Nephron (organoid): ENCODE data around the gene ACP6.
A peak's percentile ranks its signal among the peaks of the same experiment; 100 is the strongest.

Source experiments
- H3K27ac Mint-ChIP-seq, 3 experiments: 2 replicates each; pipeline ENCODE4 v1.8.0; 2020; ENCODE audit warnings: mixed read lengths in 3 of 3, mild to moderate bottlenecking in 2 of 3, moderate library complexity in 1 of 3
- H3K27me3 Mint-ChIP-seq: 2 replicates; pipeline ENCODE4 v1.8.0; 2021; ENCODE audit warnings: low read depth, mild to moderate bottlenecking, moderate library complexity, mixed read lengths
- H3K36me3 Mint-ChIP-seq: 2 replicates; pipeline ENCODE4 v1.8.0; 2020; ENCODE audit warnings: low read depth, mixed read lengths
- H3K4me1 Mint-ChIP-seq: 2 replicates; pipeline ENCODE4 v1.8.0; 2020; ENCODE audit warnings: mixed read lengths
- H3K4me3 Mint-ChIP-seq, 3 experiments: 2 replicates each; pipeline ENCODE4 v1.8.0; 2020; ENCODE audit warnings: mild to moderate bottlenecking in 3 of 3, mixed read lengths in 3 of 3, moderate library complexity in 2 of 3
- H3K9me3 Mint-ChIP-seq: 2 replicates; pipeline ENCODE4 v1.8.0; 2020; ENCODE audit warnings: mixed read lengths
- TF ChIP-seq, protein P1 (sequence below), 3 experiments: fragments of 200-600 bp; sonication (generic); IDR thresholded peaks; one replicate each; pipeline ENCODE4 v1.5.0; 2021; ENCODE audit warnings: antibody characterized with exemption in 3 of 3; ENCODE audit not compliant: unreplicated experiment in 3 of 3

Gene ACP6

DNA sequence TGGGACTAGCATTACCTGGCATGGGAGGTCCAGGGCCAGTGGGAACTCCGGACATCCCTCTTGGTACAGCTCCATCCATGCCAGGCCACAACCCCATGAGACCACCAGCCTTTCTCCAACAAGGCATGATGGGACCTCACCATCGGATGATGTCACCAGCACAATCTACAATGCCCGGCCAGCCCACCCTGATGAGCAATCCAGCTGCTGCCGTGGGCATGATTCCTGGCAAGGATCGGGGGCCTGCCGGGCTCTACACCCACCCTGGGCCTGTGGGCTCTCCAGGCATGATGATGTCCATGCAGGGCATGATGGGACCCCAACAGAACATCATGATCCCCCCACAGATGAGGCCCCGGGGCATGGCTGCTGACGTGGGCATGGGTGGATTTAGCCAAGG lies 45.8 kb downstream of the ACP6 start:
- no peak overlapping the region for H3K27ac Mint-ChIP-seq
- no peaks in the 10 kb centered on the region for H3K27me3 Mint-ChIP-seq
- TF ChIP-seq, protein P1, sequence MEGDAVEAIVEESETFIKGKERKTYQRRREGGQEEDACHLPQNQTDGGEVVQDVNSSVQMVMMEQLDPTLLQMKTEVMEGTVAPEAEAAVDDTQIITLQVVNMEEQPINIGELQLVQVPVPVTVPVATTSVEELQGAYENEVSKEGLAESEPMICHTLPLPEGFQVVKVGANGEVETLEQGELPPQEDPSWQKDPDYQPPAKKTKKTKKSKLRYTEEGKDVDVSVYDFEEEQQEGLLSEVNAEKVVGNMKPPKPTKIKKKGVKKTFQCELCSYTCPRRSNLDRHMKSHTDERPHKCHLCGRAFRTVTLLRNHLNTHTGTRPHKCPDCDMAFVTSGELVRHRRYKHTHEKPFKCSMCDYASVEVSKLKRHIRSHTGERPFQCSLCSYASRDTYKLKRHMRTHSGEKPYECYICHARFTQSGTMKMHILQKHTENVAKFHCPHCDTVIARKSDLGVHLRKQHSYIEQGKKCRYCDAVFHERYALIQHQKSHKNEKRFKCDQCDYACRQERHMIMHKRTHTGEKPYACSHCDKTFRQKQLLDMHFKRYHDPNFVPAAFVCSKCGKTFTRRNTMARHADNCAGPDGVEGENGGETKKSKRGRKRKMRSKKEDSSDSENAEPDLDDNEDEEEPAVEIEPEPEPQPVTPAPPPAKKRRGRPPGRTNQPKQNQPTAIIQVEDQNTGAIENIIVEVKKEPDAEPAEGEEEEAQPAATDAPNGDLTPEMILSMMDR (IDR thresholded peaks at IDR 0.05; ENCODE audit: unreplicated experiment in 3 of 3), result no peak
- peaks cover 28% of the 10 kb centered on the region for H3K4me1 Mint-ChIP-seq
- no peaks in the 10 kb centered on the region for H3K9me3 Mint-ChIP-seq
- H3K36me3 Mint-ChIP-seq, result peaks cover 68% of the 10 kb centered on the region
- H3K4me3 Mint-ChIP-seq, result no peak overlapping the region

DNA sequence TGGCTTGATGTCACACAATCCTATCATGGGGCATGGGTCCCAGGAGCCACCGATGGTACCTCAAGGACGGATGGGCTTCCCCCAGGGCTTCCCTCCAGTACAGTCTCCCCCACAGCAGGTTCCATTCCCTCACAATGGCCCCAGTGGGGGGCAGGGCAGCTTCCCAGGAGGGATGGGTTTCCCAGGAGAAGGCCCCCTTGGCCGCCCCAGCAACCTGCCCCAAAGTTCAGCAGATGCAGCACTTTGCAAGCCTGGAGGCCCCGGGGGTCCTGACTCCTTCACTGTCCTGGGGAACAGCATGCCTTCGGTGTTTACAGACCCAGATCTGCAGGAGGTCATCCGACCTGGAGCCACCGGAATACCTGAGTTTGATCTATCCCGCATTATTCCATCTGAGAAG lies 46.3 kb downstream of the ACP6 start:
- H3K36me3 Mint-ChIP-seq, result peaks cover 74% of the 10 kb centered on the region
- H3K9me3 Mint-ChIP-seq, result no peaks in the 10 kb centered on the region
- TF ChIP-seq, protein P1 (IDR thresholded peaks at IDR 0.05; ENCODE audit: unreplicated experiment in 3 of 3), result no peak
- H3K4me1 Mint-ChIP-seq, result peaks cover 25% of the 10 kb centered on the region
- H3K27ac Mint-ChIP-seq, result no peak overlapping the region
- H3K4me3 Mint-ChIP-seq, result no peak overlapping the region
- no peaks in the 10 kb centered on the region for H3K27me3 Mint-ChIP-seq

DNA sequence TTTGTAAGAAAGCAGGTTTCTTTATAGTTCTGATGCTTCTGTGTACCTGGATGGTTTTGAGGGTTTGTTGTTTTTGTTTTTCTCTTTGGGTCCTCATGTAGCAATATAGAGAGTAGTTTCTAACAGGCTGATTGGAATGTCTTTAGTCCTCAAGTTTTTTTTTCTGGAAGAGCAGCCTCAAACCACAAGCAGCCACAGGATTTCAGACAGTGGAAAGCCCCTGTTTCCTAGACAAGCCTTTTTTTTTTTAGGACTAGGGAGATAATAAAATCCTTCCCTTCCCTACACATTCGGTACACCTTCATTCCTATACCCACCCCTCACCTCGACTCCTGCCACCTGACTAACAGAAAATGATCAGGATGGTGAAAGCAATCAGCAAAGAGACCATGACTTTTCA lies 47.6 kb downstream of the ACP6 start:
- Mint-ChIP-seq H3K4me1 (peaks cover 37% of the 10 kb centered on the region), H3K4me3 (no peak overlapping the region), H3K36me3 (peaks cover 83% of the 10 kb centered on the region), H3K27me3 (no peaks in the 10 kb centered on the region), H3K27ac (peak overlapping the region in 1 of 3 experiments; percentile 48), H3K9me3 (no peaks in the 10 kb centered on the region)
- TF ChIP-seq, protein P1 (IDR thresholded peaks at IDR 0.05; ENCODE audit: unreplicated experiment in 3 of 3), result no peak

DNA sequence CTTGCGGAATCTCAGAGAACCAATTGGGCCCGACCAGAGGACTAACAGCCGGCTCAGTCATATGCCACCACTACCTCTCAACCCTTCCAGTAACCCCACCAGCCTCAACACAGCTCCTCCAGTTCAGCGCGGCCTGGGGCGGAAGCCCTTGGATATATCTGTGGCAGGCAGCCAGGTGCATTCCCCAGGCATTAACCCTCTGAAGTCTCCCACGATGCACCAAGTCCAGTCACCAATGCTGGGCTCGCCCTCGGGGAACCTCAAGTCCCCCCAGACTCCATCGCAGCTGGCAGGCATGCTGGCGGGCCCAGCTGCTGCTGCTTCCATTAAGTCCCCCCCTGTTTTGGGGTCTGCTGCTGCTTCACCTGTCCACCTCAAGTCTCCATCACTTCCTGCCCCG lies 49.8 kb downstream of the ACP6 start:
- Mint-ChIP-seq H3K4me1 (peaks cover 19% of the 10 kb centered on the region), H3K36me3 (peaks cover 95% of the 10 kb centered on the region), H3K9me3 (no peaks in the 10 kb centered on the region), H3K27ac (peak overlapping the region in 1 of 3 experiments; percentile 16), H3K27me3 (no peaks in the 10 kb centered on the region), H3K4me3 (no peak overlapping the region)
- TF ChIP-seq, protein P1 (IDR thresholded peaks at IDR 0.05; ENCODE audit: unreplicated experiment in 3 of 3), result no peak

DNA sequence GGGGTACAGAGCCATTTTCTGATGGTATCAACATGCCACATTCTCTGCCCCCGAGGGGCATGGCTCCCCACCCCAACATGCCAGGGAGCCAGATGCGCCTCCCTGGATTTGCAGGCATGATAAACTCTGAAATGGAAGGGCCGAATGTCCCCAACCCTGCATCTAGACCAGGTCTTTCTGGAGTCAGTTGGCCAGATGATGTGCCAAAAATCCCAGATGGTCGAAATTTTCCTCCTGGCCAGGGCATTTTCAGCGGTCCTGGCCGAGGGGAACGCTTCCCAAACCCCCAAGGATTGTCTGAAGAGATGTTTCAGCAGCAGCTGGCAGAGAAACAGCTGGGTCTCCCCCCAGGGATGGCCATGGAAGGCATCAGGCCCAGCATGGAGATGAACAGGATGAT lies 50.6 kb downstream of the ACP6 start:
- Mint-ChIP-seq H3K4me3 (no peak overlapping the region), H3K27ac (no peak overlapping the region), H3K36me3 (peaks cover 91% of the 10 kb centered on the region), H3K4me1 (peaks cover 13% of the 10 kb centered on the region), H3K9me3 (no peaks in the 10 kb centered on the region), H3K27me3 (no peaks in the 10 kb centered on the region)
- TF ChIP-seq, protein P1 (IDR thresholded peaks at IDR 0.05; ENCODE audit: unreplicated experiment in 3 of 3), result no peak

DNA sequence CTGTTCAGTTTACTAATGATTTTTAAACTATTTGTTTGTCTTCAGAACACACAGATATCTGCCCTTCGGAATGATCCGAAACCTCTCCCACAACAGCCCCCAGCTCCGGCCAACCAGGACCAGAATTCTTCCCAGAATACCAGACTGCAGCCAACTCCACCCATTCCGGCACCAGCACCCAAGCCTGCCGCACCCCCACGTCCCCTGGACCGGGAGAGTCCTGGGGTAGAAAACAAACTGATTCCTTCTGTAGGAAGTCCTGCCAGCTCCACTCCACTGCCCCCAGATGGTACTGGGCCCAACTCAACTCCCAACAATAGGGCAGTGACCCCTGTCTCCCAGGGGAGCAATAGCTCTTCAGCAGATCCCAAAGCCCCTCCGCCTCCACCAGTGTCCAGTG lies 51.6 kb downstream of the ACP6 start:
- H3K27ac Mint-ChIP-seq, result peak overlapping the region in 1 of 3 experiments; percentile 59
- H3K36me3 Mint-ChIP-seq, result peaks cover 94% of the 10 kb centered on the region
- no peaks in the 10 kb centered on the region for H3K9me3 Mint-ChIP-seq
- TF ChIP-seq, protein P1 (IDR thresholded peaks at IDR 0.05; ENCODE audit: unreplicated experiment in 3 of 3), result no peak
- H3K4me1 Mint-ChIP-seq, result peaks cover 15% of the 10 kb centered on the region
- H3K4me3 Mint-ChIP-seq, result no peak overlapping the region
- no peaks in the 10 kb centered on the region for H3K27me3 Mint-ChIP-seq
